H1 (cell line): ENCODE measurements around the gene RABGAP1. TPM values are rescaled to one million over a fixed set of nuclear protein-coding genes. Genes with fewer than 3 reads are reported as not detected.

Source experiments
- CHD7 ChIP-seq: fragments of 300-600 bp; sonication (generic); IDR thresholded peaks from 2 replicates; pipeline ENCODE4 v1.7.1; 2012; ENCODE audit warnings: low read length, moderate library complexity, mild to moderate bottlenecking, inconsistent platforms; ENCODE audit not compliant: insufficient replicate concordance
- CREB1 ChIP-seq: IDR thresholded peaks from 2 replicates; pipeline ENCODE4 v1.6.1; 2012; ENCODE audit warnings: inconsistent platforms
- EZH2 ChIP-seq: fragments of 200-600 bp; sonication (generic); IDR thresholded peaks from 2 replicates; pipeline ENCODE4 v1.7.1; 2012; ENCODE audit warnings: low read depth, mild to moderate bottlenecking, moderate library complexity, low read length, inconsistent platforms; ENCODE audit not compliant: severe bottlenecking
- KDM4A ChIP-seq: IDR thresholded peaks from one replicate; pipeline ENCODE4 v1.7.1; 2012; ENCODE audit warnings: low read depth, mild to moderate bottlenecking, moderate library complexity, low read length, inconsistent platforms; ENCODE audit not compliant: severe bottlenecking
- MAFK ChIP-seq: IDR thresholded peaks from 2 replicates; pipeline ENCODE4 v1.6.1; 2012; ENCODE audit warnings: low read depth, mild to moderate bottlenecking, improper control_type of control experiment, low read length
- SAP30 ChIP-seq: fragments of 300-600 bp; sonication (generic); IDR thresholded peaks from 2 replicates; pipeline ENCODE4 v1.7.1; 2012; ENCODE audit warnings: low read length, moderate library complexity, mild to moderate bottlenecking, inconsistent platforms; ENCODE audit not compliant: insufficient read depth, insufficient replicate concordance
- SIN3A ChIP-seq, 2 experiments: IDR thresholded peaks in 1 of 2; conservative IDR thresholded peaks in 1 of 2; 2 replicates each; pipeline ENCODE4 v1.6.1; 2011 to 2012; ENCODE audit warnings: low read length in 2 of 2, improper control_type of control experiment in 1 of 2, low read depth in 1 of 2, mild to moderate bottlenecking in 1 of 2
- SP4 ChIP-seq: IDR thresholded peaks from 2 replicates; pipeline ENCODE4 v1.6.1; 2012; ENCODE audit warnings: low read length, inconsistent platforms
- TAF7 ChIP-seq: optimal IDR thresholded peaks from 2 replicates; pipeline ENCODE3; 2011; ENCODE audit warnings: low read depth, mild to moderate bottlenecking, inconsistent platforms, low read length, moderate library complexity, borderline replicate concordance
- polyA plus RNA-seq, 7 experiments: library from polyadenylated mRNA; depleted of rRNA in 3 of 7; stranded (reverse) in 5 of 7; unstranded in 2 of 7; fragments of >200 nt in 5 of 7; fragments of 200-250 nt in 2 of 7; gene quantifications; 1 replicate in 5 of 7; 2 replicates in 1 of 7; 4 replicates in 1 of 7; pipeline versions ENCODE4 v1.2.1 to v1.2.3, GENCODE V29; 2011 to 2013; ENCODE audit warnings: missing spikeins in 2 of 7, mixed read lengths in 2 of 7
- total RNA-seq: library from RNA; stranded (reverse); fragmentation: NEBNext Ultra II Directional; extraction: Animal tissue kit (Norgen Biotek cat#: 25700); gene quantifications from 2 replicates; pipeline ENCODE4 v1.2.1, GENCODE V29; 2021

RABGAP1 gene
- total and polyA plus RNA-seq, 2 of the 8 experiments (the other 6 are each of a cell fraction or from before 2014, with no cell fraction given), result 15.7 to 38.3 TPM

- TF ChIP-seq CHD7 (no peak), MAFK (no peak), EZH2 (no peak), CREB1 (no peak), KDM4A (no peak), SIN3A (conservative IDR thresholded peaks at IDR 0.05 in 1 of 2, IDR thresholded peaks at IDR 0.05 in 1 of 2; ENCODE audit: low read depth in 1 of 2, low read length in 2 of 2) (no peak), SP4 (no peak), TAF7 (no peak), SAP30 (no peak)
Observed at GRCh38 chr9:122922713-122923112, 18.1 kb upstream of the RABGAP1 start (continued).
